Nephron progenitor cell (in vitro differentiated cells): ENCODE measurements around the gene AKR1C4.

Experiments
- DNase-seq: peaks from one replicate; pipeline ENCODE4 v3.0.0; 2021
- H3K27ac Mint-ChIP-seq: 2 replicates; pipeline ENCODE4 v1.8.0; 2021; ENCODE audit warnings: mild to moderate bottlenecking, moderate library complexity, mixed read lengths
- H3K27me3 Mint-ChIP-seq: 2 replicates; pipeline ENCODE4 v1.8.0; 2021; ENCODE audit warnings: mild to moderate bottlenecking, low read depth, mixed read lengths; ENCODE audit not compliant: poor library complexity
- H3K36me3 Mint-ChIP-seq: 2 replicates; pipeline ENCODE4 v1.8.0; 2021; ENCODE audit warnings: low read depth, mixed read lengths
- H3K4me1 Mint-ChIP-seq: 2 replicates; pipeline ENCODE4 v1.8.0; 2021; ENCODE audit warnings: mixed read lengths
- H3K4me3 Mint-ChIP-seq: 2 replicates; pipeline ENCODE4 v1.8.0; 2021; ENCODE audit warnings: mild to moderate bottlenecking, moderate library complexity, mixed read lengths
- H3K9me3 Mint-ChIP-seq: 2 replicates; pipeline ENCODE4 v1.8.0; 2021; ENCODE audit warnings: mild to moderate bottlenecking, moderate library complexity, mixed read lengths
- TF ChIP-seq, protein P1 (sequence below): fragments of 200-600 bp; sonication (generic); IDR thresholded peaks from 2 replicates; pipeline ENCODE4 v1.5.0; 2021; ENCODE audit warnings: antibody characterized with exemption

AKR1C4 gene

DNA sequence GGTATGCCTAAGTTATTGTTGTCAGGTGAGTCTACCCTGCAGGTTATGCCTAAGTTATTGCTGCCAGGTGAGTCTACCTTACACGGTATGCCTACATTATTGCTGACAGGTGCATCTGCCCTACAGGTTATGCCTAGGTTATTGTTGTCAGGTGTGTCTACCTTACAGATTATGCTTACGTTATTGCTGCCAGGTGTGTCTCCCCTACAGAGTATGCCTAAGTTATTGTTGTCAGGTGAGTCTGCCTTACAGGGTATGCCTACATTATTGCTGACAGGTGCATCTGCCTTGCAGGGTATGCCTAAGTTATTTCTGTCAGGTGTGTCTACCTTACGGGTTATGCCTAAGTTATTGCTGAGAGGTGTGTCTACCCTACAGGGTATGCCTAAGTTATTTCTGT is 64.2 kb downstream of the AKR1C4 start:
- Mint-ChIP-seq H3K9me3 (peaks cover 50% of the 10 kb centered on the region), H3K27ac (no peak overlapping the region), H3K36me3 (no peaks in the 10 kb centered on the region), H3K4me1 (no peaks in the 10 kb centered on the region), H3K4me3 (no peak overlapping the region), H3K27me3 (peaks cover 4% of the 10 kb centered on the region)
- TF ChIP-seq, protein P1, sequence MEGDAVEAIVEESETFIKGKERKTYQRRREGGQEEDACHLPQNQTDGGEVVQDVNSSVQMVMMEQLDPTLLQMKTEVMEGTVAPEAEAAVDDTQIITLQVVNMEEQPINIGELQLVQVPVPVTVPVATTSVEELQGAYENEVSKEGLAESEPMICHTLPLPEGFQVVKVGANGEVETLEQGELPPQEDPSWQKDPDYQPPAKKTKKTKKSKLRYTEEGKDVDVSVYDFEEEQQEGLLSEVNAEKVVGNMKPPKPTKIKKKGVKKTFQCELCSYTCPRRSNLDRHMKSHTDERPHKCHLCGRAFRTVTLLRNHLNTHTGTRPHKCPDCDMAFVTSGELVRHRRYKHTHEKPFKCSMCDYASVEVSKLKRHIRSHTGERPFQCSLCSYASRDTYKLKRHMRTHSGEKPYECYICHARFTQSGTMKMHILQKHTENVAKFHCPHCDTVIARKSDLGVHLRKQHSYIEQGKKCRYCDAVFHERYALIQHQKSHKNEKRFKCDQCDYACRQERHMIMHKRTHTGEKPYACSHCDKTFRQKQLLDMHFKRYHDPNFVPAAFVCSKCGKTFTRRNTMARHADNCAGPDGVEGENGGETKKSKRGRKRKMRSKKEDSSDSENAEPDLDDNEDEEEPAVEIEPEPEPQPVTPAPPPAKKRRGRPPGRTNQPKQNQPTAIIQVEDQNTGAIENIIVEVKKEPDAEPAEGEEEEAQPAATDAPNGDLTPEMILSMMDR, result no peak
- DNase-seq, result no peak

DNA sequence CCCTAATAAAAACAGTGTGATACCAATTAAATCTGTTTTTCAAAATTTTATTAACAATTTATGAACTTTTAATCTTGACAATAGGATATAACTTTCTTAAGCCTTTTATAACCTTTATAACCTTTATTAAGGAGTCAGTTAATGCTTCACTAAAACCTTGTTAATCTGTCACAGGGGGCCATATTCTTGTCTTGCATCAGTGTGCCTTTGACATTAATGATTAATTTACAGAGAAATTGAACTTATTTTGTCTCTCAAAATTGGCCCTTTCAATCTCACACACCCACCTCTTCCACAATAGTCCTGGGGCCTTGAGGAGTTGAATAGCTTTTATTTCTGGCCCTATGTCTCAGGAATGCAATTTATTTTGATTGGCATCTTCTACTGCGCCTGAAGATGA is 68.5 kb downstream of the AKR1C4 start:
- Mint-ChIP-seq H3K27ac (no peak overlapping the region), H3K9me3 (peaks cover 49% of the 10 kb centered on the region), H3K27me3 (no peaks in the 10 kb centered on the region), H3K4me1 (no peaks in the 10 kb centered on the region), H3K36me3 (no peaks in the 10 kb centered on the region), H3K4me3 (no peak overlapping the region)
- TF ChIP-seq, protein P1, result no peak
- no peak for DNase-seq

- Mint-ChIP-seq H3K27ac (no peak overlapping the region), H3K4me1 (no peaks in the 10 kb centered on the region), H3K27me3 (no peaks in the 10 kb centered on the region), H3K36me3 (no peaks in the 10 kb centered on the region), H3K9me3 (peaks cover 44% of the 10 kb centered on the region), H3K4me3 (no peak overlapping the region)
- TF ChIP-seq, protein P1, result no peak
- no peak for DNase-seq
These were observed 69.7 kb downstream of the AKR1C4 start for GRCh38 chr10:5266351-5266750.

DNA sequence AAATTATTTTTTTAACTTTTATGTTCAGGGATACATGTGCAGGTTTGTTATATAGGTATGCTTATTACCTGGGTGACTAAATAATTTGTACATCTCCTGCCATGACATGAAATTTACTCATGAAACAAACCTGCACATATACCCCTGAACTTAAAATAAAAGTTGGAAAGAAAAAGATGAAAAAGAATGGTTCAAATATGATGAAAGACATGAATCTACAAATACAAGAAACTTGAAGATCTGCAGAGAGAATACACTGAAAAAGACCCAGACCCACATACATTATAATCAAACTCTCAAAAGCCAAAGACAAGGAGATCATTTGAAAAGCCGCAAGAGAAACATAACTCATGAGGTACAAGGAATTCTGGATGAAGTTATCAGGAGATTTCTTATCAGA is 70.2 kb downstream of the AKR1C4 start:
- H3K36me3 Mint-ChIP-seq, result no peaks in the 10 kb centered on the region
- no peaks in the 10 kb centered on the region for H3K27me3 Mint-ChIP-seq
- H3K9me3 Mint-ChIP-seq, result peaks cover 40% of the 10 kb centered on the region
- DNase-seq, result no peak
- TF ChIP-seq, protein P1, result no peak
- no peak overlapping the region for H3K4me3 Mint-ChIP-seq
- no peak overlapping the region for H3K27ac Mint-ChIP-seq
- no peaks in the 10 kb centered on the region for H3K4me1 Mint-ChIP-seq

DNA sequence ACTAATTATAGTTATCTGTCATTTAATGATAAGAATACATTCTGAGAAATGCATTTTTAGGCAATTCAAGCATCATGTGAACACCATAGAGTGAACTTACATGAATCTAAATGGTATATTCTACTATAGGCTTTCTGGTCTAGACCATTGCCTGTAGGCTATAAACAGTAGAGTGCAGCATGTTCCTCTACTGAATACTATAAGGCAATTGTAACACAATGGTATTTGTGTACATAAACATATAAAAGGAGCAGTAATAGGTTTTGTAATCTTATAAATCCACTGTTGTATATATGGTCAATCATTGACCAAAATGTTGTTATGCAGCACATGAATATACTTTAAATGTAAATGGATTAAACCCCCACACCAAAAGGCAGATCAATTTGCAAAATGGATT is 71.6 kb downstream of the AKR1C4 start:
- Mint-ChIP-seq H3K27ac (no peak overlapping the region), H3K4me1 (no peaks in the 10 kb centered on the region), H3K9me3 (peaks cover 37% of the 10 kb centered on the region), H3K4me3 (no peak overlapping the region), H3K36me3 (no peaks in the 10 kb centered on the region), H3K27me3 (no peaks in the 10 kb centered on the region)
- DNase-seq, result no peak
- TF ChIP-seq, protein P1, result no peak
